Activated CD8-positive, alpha-beta T cell treated with anti-CD3 and anti-CD28 coated beads, Interleukin-2, amount 10 ng/mL, durations not matched to agents 7 days and 5 days (primary cell): ENCODE measurements around the gene KLF2. TPM values are rescaled to one million over a fixed set of nuclear protein-coding genes. Genes with fewer than 3 reads are reported as not detected.
"Not testable (repeated sequence)": the region's sequence is repeated elsewhere in the genome, so short reads cannot be mapped to it uniquely, and the experiment has no call there.

Experiments
- ATAC-seq: fragments of 150-1000 bp; cut with Tn5 transposase; one replicate; pipeline ENCODE4 v1.10.0; 2021; ENCODE audit warnings: moderate library complexity
- CTCF ChIA-PET: fragments of 350-600 bp; sonication (Branson Sonifier 250); formaldehyde crosslinking; loops from one replicate; lab custom pipeline; 2021; ENCODE audit warnings: antibody characterized with exemption; lab: Charles Lee
- POLR2A ChIA-PET: fragments of 350-600 bp; sonication (Branson Sonifier 250); formaldehyde crosslinking; loops from one replicate; lab custom pipeline; 2021; ENCODE audit warnings: antibody characterized with exemption; lab: Charles Lee
- DNase-seq: peaks from one replicate; pipeline ENCODE4 v3.0.0-alpha.2; 2020
- H3K27ac Mint-ChIP-seq: one replicate; pipeline ENCODE4 v1.8.0; 2021; ENCODE audit warnings: mild to moderate bottlenecking, mixed read lengths
- H3K27me3 Mint-ChIP-seq: one replicate; pipeline ENCODE4 v1.8.0; 2021; ENCODE audit warnings: low read depth, mixed read lengths
- H3K36me3 Mint-ChIP-seq: one replicate; pipeline ENCODE4 v1.8.0; 2021; ENCODE audit warnings: low read depth, mixed read lengths
- H3K4me1 Mint-ChIP-seq: one replicate; pipeline ENCODE4 v1.8.0; 2021; ENCODE audit warnings: low read depth, mixed read lengths
- H3K4me3 Mint-ChIP-seq: one replicate; pipeline ENCODE4 v1.8.0; 2021; ENCODE audit warnings: mild to moderate bottlenecking, mixed read lengths
- H3K9me3 Mint-ChIP-seq: one replicate; pipeline ENCODE4 v1.8.0; 2022; ENCODE audit warnings: mixed read lengths; ENCODE audit not compliant: insufficient read depth
- total RNA-seq, 2 experiments: library from RNA; stranded (reverse); gene quantifications; one replicate each; pipeline ENCODE4 v1.2.3, GENCODE V29; 2021

KLF2 gene
- 100 to 1,000 TPM in 1 of 2 experiments, 10 to 100 TPM in 1; 96.0 to 100 TPM for total RNA-seq

DNA sequence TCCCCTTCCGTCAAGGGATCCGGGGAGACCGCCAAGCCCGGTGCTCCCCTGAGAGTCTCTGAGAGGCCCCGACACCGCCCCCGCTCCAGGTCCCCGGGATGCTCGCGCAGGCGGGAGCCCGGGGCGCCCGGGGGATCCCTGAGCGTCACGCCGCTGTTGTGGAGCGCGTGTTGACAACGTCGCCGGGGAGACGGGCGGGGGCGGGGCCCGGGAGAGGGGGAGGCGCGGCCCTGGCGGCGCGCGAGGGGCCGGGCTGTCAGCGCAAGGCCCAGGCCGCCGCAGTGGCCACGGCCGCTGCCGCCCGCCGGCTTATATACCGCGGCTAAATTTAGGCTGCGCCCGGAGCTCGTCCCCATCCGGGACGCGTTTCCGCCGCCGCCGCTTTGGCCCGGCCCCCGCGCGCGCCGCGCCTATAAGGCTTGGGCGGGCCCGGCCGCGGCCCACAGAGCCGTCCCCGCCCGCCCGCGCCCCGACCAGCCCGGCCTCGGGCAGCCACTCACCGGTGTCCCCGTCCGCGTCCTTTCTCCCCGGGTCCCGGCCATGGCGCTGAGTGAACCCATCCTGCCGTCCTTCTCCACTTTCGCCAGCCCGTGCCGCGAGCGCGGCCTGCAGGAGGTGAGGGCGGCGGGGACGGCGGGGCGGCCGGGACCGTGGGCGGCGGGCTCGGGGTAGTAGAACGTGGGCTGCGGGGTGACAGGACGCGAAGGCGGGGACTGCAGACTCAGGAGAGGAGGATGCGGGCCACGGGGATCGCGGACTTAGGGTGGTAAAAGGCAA, at the start of gene KLF2:
TSS of gene KLF2 (plus strand) at position 443 of the 777 bp plus-strand sequence. CDS start at position 541, 98 bp downstream.
- ChIA-PET CTCF (interaction anchor here (0.6 to 1.5 kb wide), 5 partner anchors 40 to 79 kb away, joined by 3 to 7 read pairs (median 3); no protein-coding TSS in a partner anchor), POLR2A (interaction anchor here (0.6 to 11.0 kb wide), 19 partner anchors 11 to 1144 kb away, joined by 3 to 556 read pairs (median 3); partner anchors contain the start of gene AP1M1)
- peak; percentile 93 for DNase-seq

GRCh38 chr19:16280306-16280705, 44.3 kb upstream of the KLF2 start:
- no peak for ATAC-seq
- Mint-ChIP-seq H3K4me1 (peaks cover 22% of the 10 kb centered on the region), H3K36me3 (no peaks in the 10 kb centered on the region), H3K27ac (no peak overlapping the region), H3K27me3 (peaks cover 35% of the 10 kb centered on the region), H3K4me3 (no peak overlapping the region), H3K9me3 (no peaks in the 10 kb centered on the region)
- ChIA-PET CTCF (no interaction called here), POLR2A (no interaction called here)
- no peak for DNase-seq

More for the DNA sequence above, at the start of gene KLF2:
- Mint-ChIP-seq H3K4me1 (peaks cover 49% of the 10 kb centered on the region), H3K27ac (no peak within 1 kb of the TSS), H3K9me3 (no peaks in the 10 kb centered on the region), H3K36me3 (peaks cover 37% of the 10 kb centered on the region), H3K4me3 (peak within 1 kb of the TSS; percentile 66), H3K27me3 (peaks cover 34% of the 10 kb centered on the region)
- peak; percentile 72 for ATAC-seq

DNA sequence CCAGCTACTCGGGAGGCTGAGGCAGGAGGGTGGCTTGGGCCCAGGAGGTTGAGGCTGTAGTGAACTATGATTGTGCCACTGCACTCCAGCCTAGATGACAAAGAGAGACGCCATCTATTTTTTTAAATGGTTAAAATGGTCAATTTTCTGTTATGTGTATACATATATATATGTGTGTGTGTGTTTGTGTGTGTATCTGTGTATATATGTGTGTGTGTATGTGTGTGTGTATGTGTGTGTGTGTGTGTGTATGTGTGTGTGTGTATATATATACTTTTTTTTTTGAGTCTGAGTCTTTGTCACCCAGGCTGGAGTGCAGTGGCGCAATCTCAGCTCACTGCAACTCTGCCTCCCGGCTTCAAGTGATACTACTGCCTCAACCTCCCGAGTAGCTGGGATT, 42.9 kb upstream of the KLF2 start:
- POLR2A ChIA-PET: no interaction called here
- no peaks in the 10 kb centered on the region for H3K9me3 Mint-ChIP-seq
- H3K4me1 Mint-ChIP-seq: peaks cover 29% of the 10 kb centered on the region
- CTCF ChIA-PET: interaction anchor here (1.0 to 1.3 kb wide), 3 partner anchors 10 to 101 kb away, joined by 3 to 4 read pairs (median 3); no protein-coding TSS in a partner anchor
- DNase-seq: no peak
- no peak overlapping the region for H3K4me3 Mint-ChIP-seq
- no peak for ATAC-seq
- H3K36me3 Mint-ChIP-seq: no peaks in the 10 kb centered on the region
- peaks cover 42% of the 10 kb centered on the region for H3K27me3 Mint-ChIP-seq
- no peak overlapping the region for H3K27ac Mint-ChIP-seq

DNA sequence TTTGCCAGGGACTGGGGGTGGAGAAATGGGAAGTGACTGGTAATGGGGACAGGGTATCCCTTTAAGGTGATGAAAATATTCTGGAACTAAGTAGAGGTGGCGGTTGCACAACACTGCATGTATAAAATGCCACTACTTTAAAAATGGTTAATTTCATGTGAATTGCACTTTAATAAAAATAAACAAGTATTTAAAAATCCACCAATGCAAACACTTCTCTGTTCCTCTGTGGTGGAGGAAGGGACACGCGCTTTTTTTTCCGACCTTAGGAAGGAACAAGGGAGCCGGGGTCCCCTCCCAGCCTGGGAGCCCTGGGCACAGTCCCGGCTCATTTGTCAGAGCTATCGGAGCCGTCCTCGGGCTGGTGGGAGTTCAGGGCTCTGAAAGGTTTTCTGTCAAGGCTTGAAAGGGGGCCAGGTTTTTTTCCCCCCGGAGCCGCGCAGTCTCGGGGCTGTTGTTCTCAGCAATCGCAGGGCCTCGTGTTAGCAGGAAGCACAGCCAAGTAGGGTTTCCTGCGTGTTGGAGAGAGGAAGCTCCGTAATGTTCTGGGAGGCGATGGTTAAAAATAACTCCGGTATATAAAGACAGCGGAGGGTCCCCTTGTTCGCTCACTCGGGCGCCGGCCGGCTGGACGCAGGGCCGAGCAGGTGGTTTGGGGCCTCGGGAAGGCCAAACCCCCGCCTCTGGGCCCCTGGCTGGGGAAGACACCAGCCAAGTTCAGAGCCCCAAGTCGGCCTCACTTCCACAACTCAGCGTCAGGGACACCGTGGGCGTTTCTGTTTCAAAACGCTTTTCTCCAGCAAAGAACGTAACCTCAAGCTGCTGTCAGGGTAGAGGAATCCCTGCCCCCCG, 41.2 kb upstream of the KLF2 start:
- no peaks in the 10 kb centered on the region for H3K9me3 Mint-ChIP-seq
- H3K27ac Mint-ChIP-seq: peak overlapping the region; percentile 75
- peak overlapping the region; percentile 57 for H3K4me3 Mint-ChIP-seq
- H3K36me3 Mint-ChIP-seq: no peaks in the 10 kb centered on the region
- peaks cover 31% of the 10 kb centered on the region for H3K4me1 Mint-ChIP-seq
- peak; percentile 73 for ATAC-seq
- ChIA-PET POLR2A (interaction anchor here (0.9 to 1.8 kb wide), 6 partner anchors 22 to 166 kb away, joined by 3 to 5 read pairs (median 3); partner anchors contain the start of gene KLF2), CTCF (interaction anchor here (1.1 to 1.7 kb wide), 4 partner anchors 37 to 103 kb away, joined by 3 to 5 read pairs (median 4); no protein-coding TSS in a partner anchor)
- H3K27me3 Mint-ChIP-seq: peaks cover 45% of the 10 kb centered on the region
- peak; percentile 62 for DNase-seq

DNA sequence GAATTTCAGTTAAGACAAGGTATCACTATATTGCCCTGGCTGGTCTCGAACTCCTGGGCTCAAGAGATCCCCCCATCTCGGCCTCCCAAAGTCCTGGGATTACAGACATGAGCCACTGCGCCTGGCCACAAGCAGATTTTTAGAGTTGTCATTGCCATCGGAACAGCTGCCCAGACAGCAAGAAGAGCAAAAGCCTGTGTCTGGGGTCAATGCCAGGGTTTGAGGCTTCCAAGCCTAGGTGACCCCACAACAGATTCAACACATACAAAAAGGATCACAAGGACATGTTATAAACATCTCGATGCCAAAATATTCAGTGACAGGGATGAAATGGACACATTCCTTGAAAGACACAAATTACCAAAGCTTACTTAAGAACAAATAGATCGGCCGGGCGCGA, 40.1 kb upstream of the KLF2 start:
- no peak overlapping the region for H3K27ac Mint-ChIP-seq
- ChIA-PET CTCF (interaction anchor here (1.1 to 1.7 kb wide), 3 partner anchors 38 to 98 kb away, joined by 3 to 5 read pairs (median 5); no protein-coding TSS in a partner anchor), POLR2A (interaction anchor here (1.0 to 1.8 kb wide), 3 partner anchors 23 to 165 kb away, joined by 3 to 5 read pairs (median 3); partner anchors contain the start of gene KLF2)
- no peak for DNase-seq
- peaks cover 37% of the 10 kb centered on the region for H3K4me1 Mint-ChIP-seq
- H3K9me3 Mint-ChIP-seq: no peaks in the 10 kb centered on the region
- peaks cover 45% of the 10 kb centered on the region for H3K27me3 Mint-ChIP-seq
- H3K4me3 Mint-ChIP-seq: no peak overlapping the region
- ATAC-seq: no peak
- no peaks in the 10 kb centered on the region for H3K36me3 Mint-ChIP-seq

DNA sequence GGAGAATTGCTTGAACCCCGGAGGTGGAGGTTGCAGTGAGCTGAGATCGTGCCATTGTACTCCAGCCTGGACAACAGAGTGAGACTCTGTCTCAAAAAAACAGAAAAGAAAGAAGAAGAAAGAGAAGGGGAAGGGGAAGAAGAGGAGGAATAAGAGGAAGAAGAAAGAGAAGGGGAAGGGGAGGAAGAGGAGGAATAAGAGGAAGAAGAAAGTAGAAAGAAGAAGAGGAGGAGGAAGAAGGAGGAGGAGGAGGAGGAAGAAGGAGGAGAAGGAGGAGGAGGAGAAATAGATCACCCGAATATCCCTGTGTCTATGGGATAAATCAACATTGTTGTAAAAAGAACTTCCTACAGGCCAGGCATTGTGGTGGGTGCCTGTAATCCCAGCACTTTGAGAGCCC, 39.5 kb upstream of the KLF2 start:
- DNase-seq, ATAC-seq, H3K9me3 Mint-ChIP-seq, H3K36me3 Mint-ChIP-seq, POLR2A ChIA-PET, H3K4me3 Mint-ChIP-seq, H3K27ac Mint-ChIP-seq: not testable (repeated sequence)
- CTCF ChIA-PET: interaction anchor here (0.7 kb wide), 1 partner anchor 81 kb away, joined by 3 read pairs; no protein-coding TSS in a partner anchor
- Mint-ChIP-seq H3K27me3 (peaks cover 46% of the 10 kb centered on the region), H3K4me1 (peaks cover 37% of the 10 kb centered on the region)

DNA sequence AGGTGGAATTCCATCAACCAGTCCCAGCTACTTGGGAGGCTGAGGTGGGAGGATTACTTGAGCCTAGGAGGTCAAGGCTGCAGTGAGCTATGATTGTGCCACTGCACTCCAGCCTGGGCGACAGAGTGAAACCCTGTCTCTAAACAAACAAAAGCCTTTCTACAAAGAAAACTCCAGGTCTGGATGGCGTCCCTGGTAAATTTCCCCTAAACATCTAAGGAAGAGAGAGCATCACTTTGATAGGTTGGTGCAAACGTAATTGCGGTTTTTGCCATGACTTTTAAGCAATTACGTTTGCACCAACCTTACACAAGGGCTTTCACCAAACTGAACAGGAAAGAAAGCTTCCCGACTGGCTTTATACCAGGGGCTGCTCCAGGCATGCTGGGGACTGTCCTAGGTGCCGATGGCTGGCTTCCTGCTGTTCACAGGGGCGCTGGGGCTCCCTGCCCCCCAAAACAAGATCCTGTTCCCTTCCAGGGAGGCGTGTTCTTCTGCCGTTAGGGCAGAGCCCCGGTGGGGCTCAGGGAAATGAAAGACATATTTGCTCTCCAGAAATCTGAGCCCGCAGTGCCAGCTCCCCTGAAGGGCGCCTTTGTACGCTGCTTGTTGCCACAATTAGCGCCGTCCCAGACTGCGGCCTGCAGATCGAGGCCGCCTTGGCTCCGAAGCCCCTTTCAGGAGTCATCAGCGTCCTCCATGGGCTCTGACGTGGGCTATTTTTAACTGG, 38.7 kb upstream of the KLF2 start:
- no peak overlapping the region for H3K27ac Mint-ChIP-seq

GRCh38 chr19:16288544-16288943, 36.1 kb upstream of the KLF2 start:
- H3K36me3 Mint-ChIP-seq: no peaks in the 10 kb centered on the region
- no peak overlapping the region for H3K4me3 Mint-ChIP-seq
- H3K9me3 Mint-ChIP-seq: no peaks in the 10 kb centered on the region
- peak; percentile 29 for DNase-seq
- H3K27ac Mint-ChIP-seq: no peak overlapping the region
- peaks cover 42% of the 10 kb centered on the region for H3K27me3 Mint-ChIP-seq
- peaks cover 31% of the 10 kb centered on the region for H3K4me1 Mint-ChIP-seq
- ChIA-PET CTCF (no interaction called here), POLR2A (no interaction called here)
- ATAC-seq: no peak

More for the DNA sequence above, 38.7 kb upstream of the KLF2 start:
- POLR2A ChIA-PET: no interaction called here
- Mint-ChIP-seq H3K4me3 (no peak overlapping the region), H3K4me1 (peaks cover 39% of the 10 kb centered on the region), H3K9me3 (no peaks in the 10 kb centered on the region), H3K27me3 (peaks cover 43% of the 10 kb centered on the region), H3K36me3 (no peaks in the 10 kb centered on the region)
- no peak for DNase-seq
- CTCF ChIA-PET: interaction anchor here (0.7 kb wide), 1 partner anchor 81 kb away, joined by 3 read pairs; no protein-coding TSS in a partner anchor
- no peak for ATAC-seq

- Mint-ChIP-seq H3K4me1 (peaks cover 20% of the 10 kb centered on the region), H3K36me3 (no peaks in the 10 kb centered on the region), H3K4me3 (no peak overlapping the region), H3K27me3 (peaks cover 33% of the 10 kb centered on the region), H3K9me3 (no peaks in the 10 kb centered on the region), H3K27ac (no peak overlapping the region)
- POLR2A ChIA-PET: no interaction called here
- CTCF ChIA-PET: no interaction called here
- ATAC-seq (peak; percentile 61), DNase-seq (peak; percentile 35)
Measured at GRCh38 chr19:16289594-16289993, 35.0 kb upstream of the KLF2 start.

GRCh38 chr19:16290692-16291091, 33.9 kb upstream of the KLF2 start:
- POLR2A ChIA-PET: no interaction called here
- H3K4me3 Mint-ChIP-seq: no peak overlapping the region
- CTCF ChIA-PET: no interaction called here
- H3K9me3 Mint-ChIP-seq: no peaks in the 10 kb centered on the region
- peaks cover 20% of the 10 kb centered on the region for H3K4me1 Mint-ChIP-seq
- no peak for ATAC-seq
- DNase-seq: no peak
- no peak overlapping the region for H3K27ac Mint-ChIP-seq
- H3K27me3 Mint-ChIP-seq: peaks cover 24% of the 10 kb centered on the region
- no peaks in the 10 kb centered on the region for H3K36me3 Mint-ChIP-seq
